ENCODE results near the gene SKIDA1.

Gene SKIDA1

GRCh38 chr10:21534604-21535493 is 9.4 kb upstream of the SKIDA1 start (continued):
- TF ChIP-seq ZNF692 (tag by site-specific recombination; IDR thresholded peaks at IDR 0.05) (peak; percentile 40; the same call in 1 of the 2 replicates), ATF2 (tag by site-specific recombination; IDR thresholded peaks at IDR 0.05; ENCODE audit: low read depth) (no peak), SCRT2 (tag by site-specific recombination; IDR thresholded peaks at IDR 0.05) (no peak), ZNF146 (tag by site-specific recombination; IDR thresholded peaks at IDR 0.05) (no peak), AEBP2 (tag by site-specific recombination; IDR thresholded peaks at IDR 0.05; ENCODE audit: borderline replicate concordance) (no peak), ZBTB10 (tag by site-specific recombination; IDR thresholded peaks at IDR 0.05) (peak; percentile 62; the same call in 1 of the 2 replicates), PRDM1 (tag by site-specific recombination; IDR thresholded peaks at IDR 0.05) (no peak), SP7 (tag by site-specific recombination; IDR thresholded peaks at IDR 0.05) (peak; percentile 41; the same call in 1 of the 2 replicates), KLF1 (tag by site-specific recombination; IDR thresholded peaks at IDR 0.05) (peak; percentile 71), ZNF202 (tag by site-specific recombination; IDR thresholded peaks at IDR 0.05; ENCODE audit: borderline replicate concordance) (0 out of 2 replicates have a peak, but pooled peaks have one; percentile 30), ZFHX2 (tag by site-specific recombination; conservative IDR thresholded peaks at IDR 0.05) (peak; percentile 46; the same call in 1 of the 2 replicates), ZNF324 (tag by site-specific recombination; IDR thresholded peaks at IDR 0.05) (0 out of 2 replicates have a peak, but pooled peaks have one; percentile 20), ZNF140 (tag by site-specific recombination; IDR thresholded peaks at IDR 0.05) (no peak), ZNF423 (tag by site-specific recombination; IDR thresholded peaks at IDR 0.05) (peak; percentile 26; the same call in 1 of the 2 replicates), ZNF394 (tag by site-specific recombination; IDR thresholded peaks at IDR 0.05; ENCODE audit: borderline replicate concordance) (no peak)
- TF ChIP-seq, protein P1, sequence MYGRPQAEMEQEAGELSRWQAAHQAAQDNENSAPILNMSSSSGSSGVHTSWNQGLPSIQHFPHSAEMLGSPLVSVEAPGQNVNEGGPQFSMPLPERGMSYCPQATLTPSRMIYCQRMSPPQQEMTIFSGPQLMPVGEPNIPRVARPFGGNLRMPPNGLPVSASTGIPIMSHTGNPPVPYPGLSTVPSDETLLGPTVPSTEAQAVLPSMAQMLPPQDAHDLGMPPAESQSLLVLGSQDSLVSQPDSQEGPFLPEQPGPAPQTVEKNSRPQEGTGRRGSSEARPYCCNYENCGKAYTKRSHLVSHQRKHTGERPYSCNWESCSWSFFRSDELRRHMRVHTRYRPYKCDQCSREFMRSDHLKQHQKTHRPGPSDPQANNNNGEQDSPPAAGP (tag by site-specific recombination; IDR thresholded peaks at IDR 0.05): peak; percentile 64; the same call in 1 of the 2 replicates

DNA sequence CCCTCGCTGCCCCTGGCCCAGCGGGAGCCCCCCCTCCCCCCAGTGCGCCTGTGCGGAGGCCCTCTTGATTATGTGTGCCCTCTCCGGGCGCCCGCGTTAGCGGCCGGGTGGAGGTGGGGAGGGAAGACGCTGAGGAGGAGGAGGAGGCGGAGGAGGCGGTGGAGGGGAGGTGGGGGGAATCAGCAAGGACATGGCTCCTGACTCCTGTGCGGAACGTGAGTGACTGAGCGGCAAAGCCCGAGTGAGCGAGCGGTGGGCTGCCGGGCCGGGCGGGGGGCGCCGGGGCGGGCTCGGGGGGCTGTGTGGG is 8.8 kb upstream of the SKIDA1 start:
- CTCF ChIA-PET: no interaction called here
- POLR2A ChIA-PET: interaction anchor here (0.7 to 3.0 kb wide), 3 partner anchors 16 to 198 kb away, joined by 3 to 17 read pairs (median 6); no protein-coding TSS in a partner anchor
- TF ChIP-seq ZEB2 (tag by site-specific recombination; IDR thresholded peaks at IDR 0.05) (no peak), ZNF48 (tag by site-specific recombination; IDR thresholded peaks at IDR 0.05) (no peak), ZNF398 (tag by site-specific recombination; IDR thresholded peaks at IDR 0.05) (peak; percentile 94), ZNF560 (tag by site-specific recombination; IDR thresholded peaks at IDR 0.05; ENCODE audit: borderline replicate concordance) (no peak), ZBTB8A (tag by site-specific recombination; IDR thresholded peaks at IDR 0.05) (peak; percentile 94), ZIC2 (tag by site-specific recombination; IDR thresholded peaks at IDR 0.05) (peak; percentile 48; the same call in 1 of the 2 replicates), SP2 (tag by site-specific recombination; IDR thresholded peaks at IDR 0.05) (no peak; the same call in none of the 2 replicates), ZNF423 (tag by site-specific recombination; IDR thresholded peaks at IDR 0.05) (no peak), IKZF3 (tag by site-specific recombination; IDR thresholded peaks at IDR 0.05) (no peak)

More for the DNA sequence above, 8.8 kb upstream of the SKIDA1 start:
- peak overlapping the region; percentile 89 for H3K27ac ChIP-seq (ENCODE audit: extremely low read depth, low read depth, low read length)
- H3K36me3 ChIP-seq (ENCODE audit: control insufficient read depth in 2 of 2, insufficient read depth in 1 of 2, low read length in 2 of 2): peaks cover 26 to 29% of the 10 kb centered on the region in 2 experiments
- H3K4me1 ChIP-seq (ENCODE audit: control insufficient read depth, insufficient read depth, low read length): peaks cover 9% of the 10 kb centered on the region
- peak overlapping the region; percentile 63 for H3K4me3 ChIP-seq (ENCODE audit: low read depth, low read length)
- H3K9me3 ChIP-seq (ENCODE audit: control insufficient read depth, insufficient read depth, low read depth, low read length): no peaks in the 10 kb centered on the region
